Naive thymus-derived CD4-positive, alpha-beta T cell (primary cell): ENCODE measurements around the gene TC2N. TPM values are rescaled to one million over a fixed set of nuclear protein-coding genes. Genes with fewer than 3 reads are reported as not detected.

Experiments used
- ATAC-seq: fragments of 150-1000 bp; cut with Tn5 transposase; 2 replicates; pipeline ENCODE4 v1.10.0; 2021; ENCODE audit warnings: mild to moderate bottlenecking, moderate library complexity
- CTCF ChIA-PET: fragments of 350-600 bp; sonication (Branson Sonifier 250); formaldehyde crosslinking; loops from one replicate; lab custom pipeline; 2021; ENCODE audit warnings: antibody characterized with exemption; lab: Charles Lee
- POLR2A ChIA-PET: fragments of 350-600 bp; sonication (Branson Sonifier 250); formaldehyde crosslinking; loops from one replicate; lab custom pipeline; 2021; ENCODE audit warnings: antibody characterized with exemption, inconsistent platforms; lab: Charles Lee
- DNase-seq, 9 donors: peaks; one replicate each; pipeline versions ENCODE4 v3.0.0 to v3.0.0-alpha.2; 2020 to 2022; ENCODE audit warnings: mixed read lengths in 1 of 9
- H3K27ac ChIP-seq: one replicate; pipeline ENCODE4 v1.7.0; 2013; ENCODE audit warnings: mild to moderate bottlenecking, low read depth, low read length, moderate library complexity
- H3K27me3 ChIP-seq, 2 donors: one replicate each; pipeline ENCODE4 v1.7.0; 2013; ENCODE audit warnings: low read length in 2 of 2, mild to moderate bottlenecking in 2 of 2, moderate library complexity in 2 of 2; ENCODE audit not compliant: control insufficient read depth in 2 of 2, insufficient read depth in 2 of 2
- H3K36me3 ChIP-seq, 3 experiments: 1 replicate in 2 of 3; 2 replicates in 1 of 3; pipeline ENCODE4 v1.7.0; 2013; ENCODE audit warnings: low read length in 3 of 3, mild to moderate bottlenecking in 3 of 3, moderate library complexity in 1 of 3; ENCODE audit not compliant: insufficient read depth in 3 of 3, control insufficient read depth in 2 of 3
- H3K4me1 ChIP-seq, 2 donors: one replicate each; pipeline ENCODE4 v1.7.0; 2013; ENCODE audit warnings: low read length in 2 of 2, mild to moderate bottlenecking in 2 of 2, moderate library complexity in 1 of 2; ENCODE audit not compliant: control insufficient read depth in 2 of 2, insufficient read depth in 2 of 2
- H3K4me3 ChIP-seq: 2 replicates; pipeline ENCODE4 v1.7.0; 2013; ENCODE audit warnings: mild to moderate bottlenecking, low read length
- H3K9me3 ChIP-seq, 3 experiments: 1 replicate in 2 of 3; 2 replicates in 1 of 3; pipeline ENCODE4 v1.7.0; 2013; ENCODE audit warnings: low read length in 3 of 3; ENCODE audit not compliant: control insufficient read depth in 2 of 3
- H3K27ac Mint-ChIP-seq, 9 donors: one replicate each; pipeline ENCODE4 v1.8.0; 2020 to 2022; ENCODE audit warnings: mixed read lengths in 9 of 9, mild to moderate bottlenecking in 8 of 9, moderate library complexity in 5 of 9, inconsistent platforms in 2 of 9
- H3K27me3 Mint-ChIP-seq, 5 donors: one replicate each; pipeline ENCODE4 v1.8.0; 2021 to 2022; ENCODE audit warnings: mixed read lengths in 5 of 5, mild to moderate bottlenecking in 1 of 5
- H3K36me3 Mint-ChIP-seq, 5 donors: one replicate each; pipeline ENCODE4 v1.8.0; 2020 to 2022; ENCODE audit warnings: mixed read lengths in 5 of 5, mild to moderate bottlenecking in 3 of 5, inconsistent platforms in 1 of 5
- H3K4me1 Mint-ChIP-seq, 7 donors: one replicate each; pipeline ENCODE4 v1.8.0; 2020 to 2022; ENCODE audit warnings: mixed read lengths in 7 of 7, mild to moderate bottlenecking in 3 of 7, inconsistent platforms in 1 of 7
- H3K4me3 Mint-ChIP-seq, 10 donors: one replicate each; pipeline ENCODE4 v1.8.0; 2020 to 2022; ENCODE audit warnings: mild to moderate bottlenecking in 10 of 10, mixed read lengths in 10 of 10, moderate library complexity in 6 of 10, inconsistent platforms in 2 of 10
- H3K9me3 Mint-ChIP-seq, 11 donors: one replicate each; pipeline ENCODE4 v1.8.0; 2020 to 2022; ENCODE audit warnings: mixed read lengths in 11 of 11, mild to moderate bottlenecking in 4 of 11, inconsistent platforms in 1 of 11, moderate library complexity in 1 of 11
- intact Hi-C, 2 donors: fragments of 100-400 bp; cut with micrococcal nuclease; formaldehyde crosslinking; loops; one replicate each; pipeline ENCODE4 v1.15.1; 2023
- polyA plus RNA-seq, 2 donors: library from polyadenylated mRNA; unstranded; fragments of 300-500 nt; fragmentation: Illumina TruSeq; gene quantifications; one replicate each; pipeline ENCODE4 v1.2.3, GENCODE V29; 2021
- total RNA-seq, 6 experiments: library from RNA in 5 of 6; stranded (reverse) in 5 of 6; gene quantifications; 1 replicate in 5 of 6; 2 replicates in 1 of 6; pipeline ENCODE4 v1.2.3 and lab custom pipeline; 2021 to 2026

TC2N gene
- total and polyA plus RNA-seq, 7 experiments from 2014 or later: 158 to 301 (median 193) TPM

DNA sequence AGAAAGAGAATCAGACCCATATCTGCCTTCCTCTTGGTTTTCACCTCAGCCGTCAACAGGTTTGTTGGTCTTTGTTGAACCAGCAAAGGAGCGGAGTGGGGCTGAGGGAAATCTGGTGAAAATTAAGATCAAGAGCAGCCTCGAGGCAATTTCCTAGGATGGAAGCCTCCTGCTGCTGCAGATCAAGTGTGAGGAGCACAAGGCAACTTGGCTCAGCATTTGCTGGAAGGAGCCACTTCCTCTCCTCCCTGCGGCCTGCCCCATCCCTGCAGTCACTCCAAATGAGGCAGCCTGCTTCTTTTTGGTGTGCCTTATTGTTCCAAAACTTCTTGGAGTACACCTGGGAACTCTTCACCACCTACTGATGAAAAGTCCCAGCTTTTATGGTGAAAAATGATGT is 4.9 kb downstream of the TC2N start:
- ATAC-seq (no peak), DNase-seq (no peak)
- Mint-ChIP-seq H3K36me3 (peaks cover 17 to 69% (median 56%) of the 10 kb centered on the region in 5 donors), H3K9me3 (peaks cover 0 to 2% (median 0%) of the 10 kb centered on the region in 11 donors), H3K27me3 (no peaks in the 10 kb centered on the region), H3K27ac (peak overlapping the region; percentile 85 to 100 (median 96)), H3K4me1 (peaks cover 60 to 84% (median 70%) of the 10 kb centered on the region in 7 donors), H3K4me3 (peak overlapping the region; percentile 83 to 96 (median 90))
- peaks cover 3 to 22% (median 21%) of the 10 kb centered on the region in 3 experiments for H3K36me3 ChIP-seq
- intact Hi-C loops: loop anchor here (1.0 to 10.0 kb wide), 2 partner anchors 9 to 538 kb away; no protein-coding TSS in a partner anchor
- H3K4me1 ChIP-seq: peaks cover 60 to 69% of the 10 kb centered on the region in 2 donors
- ChIA-PET POLR2A (interaction anchor here (0.9 to 13.7 kb wide), 9 partner anchors 7 to 361 kb away, joined by 3 to 245 read pairs (median 9); no protein-coding TSS in a partner anchor), CTCF (interaction anchor here (1.2 to 1.9 kb wide), 3 partner anchors 27 to 49 kb away, joined by 5 to 9 read pairs (median 6); no protein-coding TSS in a partner anchor)
- peak overlapping the region; percentile 91 for H3K27ac ChIP-seq
- no peaks in the 10 kb centered on the region for H3K9me3 ChIP-seq
- H3K27me3 ChIP-seq: no peaks in the 10 kb centered on the region
- H3K4me3 ChIP-seq: peak overlapping the region; percentile 88

- Mint-ChIP-seq H3K9me3 (peaks cover 0 to 2% (median 0%) of the 10 kb centered on the region in 11 donors), H3K27ac (peak overlapping the region; percentile 82 to 100 (median 94)), H3K36me3 (peaks cover 19 to 70% (median 55%) of the 10 kb centered on the region in 5 donors), H3K4me3 (peak overlapping the region; percentile 79 to 92 (median 84)), H3K4me1 (peaks cover 65 to 89% (median 77%) of the 10 kb centered on the region in 7 donors), H3K27me3 (no peaks in the 10 kb centered on the region)
- ChIA-PET CTCF (interaction anchor here (0.9 to 2.3 kb wide), 5 partner anchors 18 to 211 kb away, joined by 3 to 6 read pairs (median 4); no protein-coding TSS in a partner anchor), POLR2A (interaction anchor here (0.7 to 13.7 kb wide), 11 partner anchors 9 to 150 kb away, joined by 3 to 245 read pairs (median 4); no protein-coding TSS in a partner anchor)
- Histone ChIP-seq H3K9me3 (no peaks in the 10 kb centered on the region), H3K4me3 (peak overlapping the region; percentile 6), H3K27me3 (no peaks in the 10 kb centered on the region), H3K27ac (peak overlapping the region; percentile 78), H3K4me1 (peaks cover 73 to 75% of the 10 kb centered on the region in 2 donors), H3K36me3 (peaks cover 12 to 34% (median 23%) of the 10 kb centered on the region in 3 experiments)
- intact Hi-C loops: loop anchor here (1.0 to 10.0 kb wide), 2 partner anchors 21 to 536 kb away; no protein-coding TSS in a partner anchor
- DNase-seq (peak in 6 of 9 donors; percentile 29 to 51 (median 40)), ATAC-seq (peak; percentile 59)
These were observed 6.2 kb downstream of the TC2N start for GRCh38 chr14:91861091-91861490.

GRCh38 chr14:91860238-91860637 is 7.1 kb downstream of the TC2N start:
- Mint-ChIP-seq H3K9me3 (no peaks in the 10 kb centered on the region), H3K36me3 (peaks cover 27 to 78% (median 61%) of the 10 kb centered on the region in 5 donors), H3K4me1 (peaks cover 73 to 94% (median 86%) of the 10 kb centered on the region in 7 donors), H3K27me3 (no peaks in the 10 kb centered on the region), H3K27ac (peak overlapping the region; percentile 71 to 100 (median 93)), H3K4me3 (peak overlapping the region; percentile 64 to 92 (median 84))
- H3K27ac ChIP-seq: peak overlapping the region; percentile 78
- ATAC-seq: no peak
- DNase-seq: no peak
- H3K36me3 ChIP-seq: peaks cover 12 to 41% (median 23%) of the 10 kb centered on the region in 3 experiments
- no peaks in the 10 kb centered on the region for H3K27me3 ChIP-seq
- no peaks in the 10 kb centered on the region for H3K9me3 ChIP-seq
- CTCF ChIA-PET: interaction anchor here (0.8 to 2.3 kb wide), 3 partner anchors 12 to 39 kb away, joined by 5 to 6 read pairs (median 5); no protein-coding TSS in a partner anchor
- no peak overlapping the region for H3K4me3 ChIP-seq
- H3K4me1 ChIP-seq: peaks cover 82% of the 10 kb centered on the region in 2 donors
- POLR2A ChIA-PET: interaction anchor here (0.6 to 13.7 kb wide), 10 partner anchors 8 to 730 kb away, joined by 3 to 245 read pairs (median 6); partner anchors contain the start of gene TC2N
- intact Hi-C loops: loop anchor here in 1 of 2 donors (10.0 kb wide), 1 partner anchor 535 kb away; no protein-coding TSS in a partner anchor

GRCh38 chr14:91858536-91859275 is 8.6 kb downstream of the TC2N start:
- Histone ChIP-seq H3K27ac (peak overlapping the region; percentile 34), H3K36me3 (peaks cover 12 to 49% (median 27%) of the 10 kb centered on the region in 3 experiments), H3K27me3 (no peaks in the 10 kb centered on the region), H3K4me1 (peaks cover 86% of the 10 kb centered on the region in 2 donors), H3K4me3 (no peak overlapping the region), H3K9me3 (no peaks in the 10 kb centered on the region)
- ATAC-seq (peak; percentile 63), DNase-seq (no peak)
- Mint-ChIP-seq H3K4me3 (peak overlapping the region; percentile 34 to 92 (median 50)), H3K27me3 (no peaks in the 10 kb centered on the region), H3K27ac (peak overlapping the region; percentile 51 to 100 (median 88)), H3K4me1 (peaks cover 77 to 99% (median 96%) of the 10 kb centered on the region in 7 donors), H3K9me3 (no peaks in the 10 kb centered on the region), H3K36me3 (peaks cover 32 to 80% (median 66%) of the 10 kb centered on the region in 5 donors)
- POLR2A ChIA-PET: interaction anchor here (0.5 to 13.7 kb wide), 11 partner anchors 8 to 470 kb away, joined by 3 to 245 read pairs (median 6); partner anchors contain the start of gene TC2N
- intact Hi-C loops: loop anchor here (1.0 to 2.0 kb wide), 2 partner anchors 9 to 14 kb away; partner anchors contain the start of gene TC2N (in 1 of the 2)
- CTCF ChIA-PET: interaction anchor here (1.9 to 2.6 kb wide), 2 partner anchors 9 to 14 kb away, joined by 6 to 7 read pairs; partner anchors contain the start of gene TC2N

GRCh38 chr14:91857614-91858013 is 9.7 kb downstream of the TC2N start:
- intact Hi-C loops: loop anchor here (1.0 to 2.0 kb wide), 2 partner anchors 10 to 15 kb away; partner anchors contain the start of gene TC2N (in 1 of the 2)

More at GRCh38 chr14:91857614-91858013, 9.7 kb downstream of the TC2N start:
- ChIA-PET CTCF (interaction anchor here (2.6 kb wide), 1 partner anchor 10 kb away, joined by 7 read pairs; the partner anchor contains the start of gene TC2N), POLR2A (interaction anchor here (0.6 to 13.7 kb wide), 6 partner anchors 11 to 743 kb away, joined by 3 to 245 read pairs (median 31); partner anchors contain the start of gene TC2N)
- H3K36me3 ChIP-seq: peaks cover 12 to 53% (median 29%) of the 10 kb centered on the region in 3 experiments
- H3K9me3 Mint-ChIP-seq: no peaks in the 10 kb centered on the region
- H3K36me3 Mint-ChIP-seq: peaks cover 32 to 81% (median 62%) of the 10 kb centered on the region in 5 donors
- H3K27me3 ChIP-seq: no peaks in the 10 kb centered on the region
- H3K9me3 ChIP-seq: no peaks in the 10 kb centered on the region
- H3K4me1 ChIP-seq: peaks cover 76 to 83% of the 10 kb centered on the region in 2 donors
- H3K27ac Mint-ChIP-seq: peak overlapping the region in 6 of 9 donors; percentile 45 to 100 (median 90)
- no peak for ATAC-seq
- no peak overlapping the region for H3K4me3 ChIP-seq
- H3K4me1 Mint-ChIP-seq: peaks cover 71 to 99% (median 96%) of the 10 kb centered on the region in 7 donors
- DNase-seq: no peak
- no peak overlapping the region for H3K27ac ChIP-seq
- peak overlapping the region in 6 of 10 donors; percentile 12 to 92 (median 49) for H3K4me3 Mint-ChIP-seq
- no peaks in the 10 kb centered on the region for H3K27me3 Mint-ChIP-seq
